ENCODE results near the gene SLC9A8. TPM values are rescaled to one million over a fixed set of nuclear protein-coding genes. Genes with fewer than 3 reads are reported as not detected.

Gene SLC9A8
- total RNA-seq, 1 experiment from 2014 or later: 6.5 TPM

DNA sequence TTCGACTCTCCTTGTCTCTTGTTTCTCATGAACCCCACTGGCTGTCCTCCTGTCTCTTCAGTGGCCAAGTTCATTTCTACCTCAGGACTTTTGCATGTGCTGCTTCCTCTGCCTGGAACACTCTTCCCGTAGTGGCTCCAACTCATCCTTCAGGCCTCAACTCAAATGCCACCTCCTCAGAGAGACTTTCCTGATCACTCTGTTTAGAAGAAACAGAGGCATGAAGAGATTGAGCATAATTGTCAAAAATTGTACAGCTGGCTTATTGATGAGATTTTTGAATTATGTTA is 17.5 kb upstream of the SLC9A8 start (continued):
- TF ChIP-seq, protein P1, sequence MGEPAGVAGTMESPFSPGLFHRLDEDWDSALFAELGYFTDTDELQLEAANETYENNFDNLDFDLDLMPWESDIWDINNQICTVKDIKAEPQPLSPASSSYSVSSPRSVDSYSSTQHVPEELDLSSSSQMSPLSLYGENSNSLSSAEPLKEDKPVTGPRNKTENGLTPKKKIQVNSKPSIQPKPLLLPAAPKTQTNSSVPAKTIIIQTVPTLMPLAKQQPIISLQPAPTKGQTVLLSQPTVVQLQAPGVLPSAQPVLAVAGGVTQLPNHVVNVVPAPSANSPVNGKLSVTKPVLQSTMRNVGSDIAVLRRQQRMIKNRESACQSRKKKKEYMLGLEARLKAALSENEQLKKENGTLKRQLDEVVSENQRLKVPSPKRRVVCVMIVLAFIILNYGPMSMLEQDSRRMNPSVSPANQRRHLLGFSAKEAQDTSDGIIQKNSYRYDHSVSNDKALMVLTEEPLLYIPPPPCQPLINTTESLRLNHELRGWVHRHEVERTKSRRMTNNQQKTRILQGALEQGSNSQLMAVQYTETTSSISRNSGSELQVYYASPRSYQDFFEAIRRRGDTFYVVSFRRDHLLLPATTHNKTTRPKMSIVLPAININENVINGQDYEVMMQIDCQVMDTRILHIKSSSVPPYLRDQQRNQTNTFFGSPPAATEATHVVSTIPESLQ (CRISPR knock-in tag; IDR thresholded peaks at IDR 0.05): no peak
- TF ChIP-seq CREM (CRISPR knock-in tag; IDR thresholded peaks at IDR 0.05) (no peak), CBFB (CRISPR knock-in tag; IDR thresholded peaks at IDR 0.05; ENCODE audit: low read depth) (no peak), NR1H2 (CRISPR knock-in tag; IDR thresholded peaks at IDR 0.05) (no peak), ZNF263 (CRISPR knock-in tag; IDR thresholded peaks at IDR 0.05; ENCODE audit: low read depth) (no peak), GABPB1 (CRISPR knock-in tag; IDR thresholded peaks at IDR 0.05) (no peak), ZNF671 (CRISPR knock-in tag; IDR thresholded peaks at IDR 0.05) (no peak), RORB (CRISPR knock-in tag; IDR thresholded peaks at IDR 0.05) (no peak), ZNF416 (CRISPR knock-in tag; IDR thresholded peaks at IDR 0.05) (no peak)
- TF ChIP-seq, protein P2, sequence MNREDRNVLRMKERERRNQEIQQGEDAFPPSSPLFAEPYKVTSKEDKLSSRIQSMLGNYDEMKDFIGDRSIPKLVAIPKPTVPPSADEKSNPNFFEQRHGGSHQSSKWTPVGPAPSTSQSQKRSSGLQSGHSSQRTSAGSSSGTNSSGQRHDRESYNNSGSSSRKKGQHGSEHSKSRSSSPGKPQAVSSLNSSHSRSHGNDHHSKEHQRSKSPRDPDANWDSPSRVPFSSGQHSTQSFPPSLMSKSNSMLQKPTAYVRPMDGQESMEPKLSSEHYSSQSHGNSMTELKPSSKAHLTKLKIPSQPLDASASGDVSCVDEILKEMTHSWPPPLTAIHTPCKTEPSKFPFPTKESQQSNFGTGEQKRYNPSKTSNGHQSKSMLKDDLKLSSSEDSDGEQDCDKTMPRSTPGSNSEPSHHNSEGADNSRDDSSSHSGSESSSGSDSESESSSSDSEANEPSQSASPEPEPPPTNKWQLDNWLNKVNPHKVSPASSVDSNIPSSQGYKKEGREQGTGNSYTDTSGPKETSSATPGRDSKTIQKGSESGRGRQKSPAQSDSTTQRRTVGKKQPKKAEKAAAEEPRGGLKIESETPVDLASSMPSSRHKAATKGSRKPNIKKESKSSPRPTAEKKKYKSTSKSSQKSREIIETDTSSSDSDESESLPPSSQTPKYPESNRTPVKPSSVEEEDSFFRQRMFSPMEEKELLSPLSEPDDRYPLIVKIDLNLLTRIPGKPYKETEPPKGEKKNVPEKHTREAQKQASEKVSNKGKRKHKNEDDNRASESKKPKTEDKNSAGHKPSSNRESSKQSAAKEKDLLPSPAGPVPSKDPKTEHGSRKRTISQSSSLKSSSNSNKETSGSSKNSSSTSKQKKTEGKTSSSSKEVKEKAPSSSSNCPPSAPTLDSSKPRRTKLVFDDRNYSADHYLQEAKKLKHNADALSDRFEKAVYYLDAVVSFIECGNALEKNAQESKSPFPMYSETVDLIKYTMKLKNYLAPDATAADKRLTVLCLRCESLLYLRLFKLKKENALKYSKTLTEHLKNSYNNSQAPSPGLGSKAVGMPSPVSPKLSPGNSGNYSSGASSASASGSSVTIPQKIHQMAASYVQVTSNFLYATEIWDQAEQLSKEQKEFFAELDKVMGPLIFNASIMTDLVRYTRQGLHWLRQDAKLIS (CRISPR knock-in tag; IDR thresholded peaks at IDR 0.05; ENCODE audit: borderline replicate concordance): no peak
- TF ChIP-seq, protein P3, sequence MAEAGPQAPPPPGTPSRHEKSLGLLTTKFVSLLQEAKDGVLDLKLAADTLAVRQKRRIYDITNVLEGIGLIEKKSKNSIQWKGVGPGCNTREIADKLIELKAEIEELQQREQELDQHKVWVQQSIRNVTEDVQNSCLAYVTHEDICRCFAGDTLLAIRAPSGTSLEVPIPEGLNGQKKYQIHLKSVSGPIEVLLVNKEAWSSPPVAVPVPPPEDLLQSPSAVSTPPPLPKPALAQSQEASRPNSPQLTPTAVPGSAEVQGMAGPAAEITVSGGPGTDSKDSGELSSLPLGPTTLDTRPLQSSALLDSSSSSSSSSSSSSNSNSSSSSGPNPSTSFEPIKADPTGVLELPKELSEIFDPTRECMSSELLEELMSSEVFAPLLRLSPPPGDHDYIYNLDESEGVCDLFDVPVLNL (CRISPR knock-in tag; IDR thresholded peaks at IDR 0.05; ENCODE audit: borderline replicate concordance, low read depth): no peak
- TF ChIP-seq, protein P4, sequence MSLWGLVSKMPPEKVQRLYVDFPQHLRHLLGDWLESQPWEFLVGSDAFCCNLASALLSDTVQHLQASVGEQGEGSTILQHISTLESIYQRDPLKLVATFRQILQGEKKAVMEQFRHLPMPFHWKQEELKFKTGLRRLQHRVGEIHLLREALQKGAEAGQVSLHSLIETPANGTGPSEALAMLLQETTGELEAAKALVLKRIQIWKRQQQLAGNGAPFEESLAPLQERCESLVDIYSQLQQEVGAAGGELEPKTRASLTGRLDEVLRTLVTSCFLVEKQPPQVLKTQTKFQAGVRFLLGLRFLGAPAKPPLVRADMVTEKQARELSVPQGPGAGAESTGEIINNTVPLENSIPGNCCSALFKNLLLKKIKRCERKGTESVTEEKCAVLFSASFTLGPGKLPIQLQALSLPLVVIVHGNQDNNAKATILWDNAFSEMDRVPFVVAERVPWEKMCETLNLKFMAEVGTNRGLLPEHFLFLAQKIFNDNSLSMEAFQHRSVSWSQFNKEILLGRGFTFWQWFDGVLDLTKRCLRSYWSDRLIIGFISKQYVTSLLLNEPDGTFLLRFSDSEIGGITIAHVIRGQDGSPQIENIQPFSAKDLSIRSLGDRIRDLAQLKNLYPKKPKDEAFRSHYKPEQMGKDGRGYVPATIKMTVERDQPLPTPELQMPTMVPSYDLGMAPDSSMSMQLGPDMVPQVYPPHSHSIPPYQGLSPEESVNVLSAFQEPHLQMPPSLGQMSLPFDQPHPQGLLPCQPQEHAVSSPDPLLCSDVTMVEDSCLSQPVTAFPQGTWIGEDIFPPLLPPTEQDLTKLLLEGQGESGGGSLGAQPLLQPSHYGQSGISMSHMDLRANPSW (CRISPR knock-in tag; conservative IDR thresholded peaks at IDR 0.05; ENCODE audit: low read depth): no peak

DNA sequence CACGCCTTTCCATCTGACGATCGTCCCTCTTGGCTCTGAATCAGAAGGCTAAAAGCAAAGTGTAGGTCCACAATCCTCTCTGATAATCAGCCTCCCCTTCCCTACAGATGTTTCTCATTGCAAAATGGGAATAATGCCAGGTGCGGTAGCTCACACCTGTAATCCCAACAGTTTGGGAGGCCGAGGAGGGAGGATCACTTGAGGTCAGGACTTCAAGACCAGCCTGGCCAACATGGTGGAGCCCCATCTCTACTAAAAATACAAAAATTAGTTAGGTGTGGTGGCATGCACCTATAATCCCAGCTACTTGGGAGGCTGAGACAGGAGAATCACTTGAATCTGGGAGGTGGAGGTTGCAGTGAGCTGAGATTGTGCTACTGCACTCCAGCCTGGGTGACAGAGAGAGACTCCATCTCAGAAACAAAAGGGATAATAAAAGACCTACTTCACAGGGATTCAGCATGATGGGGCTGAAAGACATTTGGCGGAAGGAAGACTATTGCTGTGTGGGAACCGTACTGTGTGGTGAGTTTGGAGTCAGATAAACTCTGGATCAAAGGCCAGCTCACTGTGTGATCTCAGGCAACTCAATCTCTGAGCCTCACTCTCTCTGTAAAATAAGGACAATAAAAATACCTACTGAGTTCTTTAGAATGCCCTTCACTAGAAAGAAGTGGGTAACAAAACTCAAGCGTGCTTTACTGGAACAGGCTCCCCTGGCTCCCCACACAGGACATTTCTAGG is 15.9 kb upstream of the SLC9A8 start:
- Mint-ChIP-seq H3K27ac (no peak overlapping the region), H3K4me3 (no peak overlapping the region), H3K27me3 (ENCODE audit: low read depth) (no peaks in the 10 kb centered on the region), H3K4me1 (no peaks in the 10 kb centered on the region), H3K36me3 (no peaks in the 10 kb centered on the region), H3K9me3 (no peaks in the 10 kb centered on the region)
- DNase-seq (ENCODE audit: low spot score) (no peak), ATAC-seq (no peak)
- CTCF ChIA-PET: interaction anchor here (0.5 to 0.8 kb wide), 3 partner anchors 14 to 292 kb away, joined by 3 read pairs; no protein-coding TSS in a partner anchor
- TF ChIP-seq, protein P5, sequence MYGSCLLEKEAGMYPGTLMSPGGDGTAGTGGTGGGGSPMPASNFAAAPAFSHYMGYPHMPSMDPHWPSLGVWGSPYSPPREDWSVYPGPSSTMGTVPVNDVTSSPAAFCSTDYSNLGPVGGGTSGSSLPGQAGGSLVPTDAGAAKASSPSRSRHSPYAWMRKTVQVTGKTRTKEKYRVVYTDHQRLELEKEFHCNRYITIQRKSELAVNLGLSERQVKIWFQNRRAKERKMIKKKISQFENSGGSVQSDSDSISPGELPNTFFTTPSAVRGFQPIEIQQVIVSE (CRISPR knock-in tag; IDR thresholded peaks at IDR 0.05; ENCODE audit: borderline replicate concordance): no peak
- POLR2A ChIA-PET: interaction anchor here (0.7 kb wide), 1 partner anchor 176 kb away, joined by 3 read pairs; no protein-coding TSS in a partner anchor
